HEK293T (cell line): ENCODE data around the gene GARNL3.

Experiments
- FOXA1 ChIP-seq: fragments of 450-650 bp; IDR thresholded peaks from 2 replicates; pipeline ENCODE4 v1.6.1; 2016; ENCODE audit warnings: mild to moderate bottlenecking
- FOXK2 ChIP-seq: fragments of 450-650 bp; IDR thresholded peaks from 2 replicates; pipeline ENCODE4 v1.6.1; 2016; ENCODE audit warnings: mild to moderate bottlenecking
- FOXM1 ChIP-seq: fragments of 450-650 bp; IDR thresholded peaks from 2 replicates; pipeline ENCODE4 v1.6.1; 2017; ENCODE audit warnings: mild to moderate bottlenecking, borderline replicate concordance
- L3MBTL2 ChIP-seq: fragments of 450-650 bp; conservative IDR thresholded peaks from 2 replicates; pipeline ENCODE4 v1.6.1; 2016; ENCODE audit warnings: mild to moderate bottlenecking
- LEF1 ChIP-seq: fragments of 450-650 bp; IDR thresholded peaks from 2 replicates; pipeline ENCODE4 v1.6.1; 2017; ENCODE audit warnings: mild to moderate bottlenecking, borderline replicate concordance
- PKNOX1 ChIP-seq: fragments of 450-650 bp; IDR thresholded peaks from 2 replicates; pipeline ENCODE4 v1.6.1; 2016
- TARDBP ChIP-seq: fragments of 450-650 bp; IDR thresholded peaks from 2 replicates; pipeline ENCODE4 v1.6.1; 2016

- TF ChIP-seq FOXA1 (no peak), FOXK2 (no peak), L3MBTL2 (no peak), LEF1 (no peak), PKNOX1 (no peak), TARDBP (no peak), FOXM1 (no peak)
These were observed 81.0 kb downstream of the GARNL3 start for GRCh38 chr9:127345566-127345965.
